HepG2 (cell line): Measurements from ENCODE around the gene ARID5B. TPM values are rescaled to one million over a fixed set of nuclear protein-coding genes. Genes with fewer than 3 reads are reported as not detected.

Experiments used
- ATAC-seq: fragments of 200-7000 bp; cut with Tn5 transposase; 3 replicates; pipeline ENCODE4 v1.9.1; 2020; ENCODE audit warnings: mild to moderate bottlenecking, moderate library complexity
- BruUV-seq: library from RNA; stranded (reverse); fragments of 400-500 nt; replicated peaks from 2 replicates; lab custom pipeline; 2021; lab: Mats Ljungman, UMichigan
- CTCF ChIA-PET: fragments of 300-600 bp; formaldehyde crosslinking; extraction: SDS; loops from one replicate; lab custom pipeline; 2021; ENCODE audit warnings: low total read pairs, inconsistent platforms, low intra/inter-chr PET ratio; lab: Yijun Ruan, JAX
- POLR2A ChIA-PET: fragments of 350-600 bp; sonication (Branson Sonifier 250); formaldehyde crosslinking; loops from one replicate; lab custom pipeline; 2020; ENCODE audit warnings: antibody characterized with exemption, inconsistent platforms; lab: Yijun Ruan, JAX
- DNase-seq: peaks from one replicate; pipeline ENCODE4 v3.0.0-alpha.2; 2015; ENCODE audit warnings: low spot score
- FAIRE-seq: peaks from 3 replicates; lab custom pipeline; 2011; peaks lifted over from hg19 to GRCh38; lab: Jason Lieb, UNC
- H2AFZ ChIP-seq: one replicate; pipeline ENCODE4 v1.6.1; 2011; ENCODE audit warnings: low read length, inconsistent platforms
- H3K27ac ChIP-seq: fragments of 300-600 bp; 3 replicates; pipeline ENCODE4 v1.8.0; 2011; ENCODE audit warnings: mixed run types, mild to moderate bottlenecking, mixed read lengths, low read length, inconsistent platforms; ENCODE audit not compliant: insufficient read depth; ENCODE audit errors: extremely low read length
- H3K27me3 ChIP-seq, 2 experiments: fragments of 200-600 bp in 1 of 2; 2 replicates in 1 of 2; 3 replicates in 1 of 2; pipeline versions ENCODE4 v1.6.0 to v1.8.0; 2011; ENCODE audit warnings: low read length in 2 of 2, mild to moderate bottlenecking in 2 of 2, moderate library complexity in 2 of 2, inconsistent platforms in 1 of 2; ENCODE audit not compliant: insufficient read depth in 2 of 2, control insufficient read depth in 1 of 2
- H3K36me3 ChIP-seq, 2 experiments: fragments of 200-600 bp in 1 of 2; replicated peaks in 1 of 2; 2 replicates in 1 of 2; 3 replicates in 1 of 2; pipeline versions ENCODE4 v1.5.1 to v1.8.0; 2011; ENCODE audit warnings: low read length in 2 of 2, inconsistent platforms in 1 of 2; ENCODE audit not compliant: insufficient read depth in 2 of 2, control insufficient read depth in 1 of 2
- H3K4me1 ChIP-seq: 2 replicates; pipeline ENCODE4 v1.5.1; 2012; ENCODE audit warnings: low read length, inconsistent platforms; ENCODE audit not compliant: insufficient read depth
- H3K4me2 ChIP-seq: 2 replicates; pipeline ENCODE4 v1.6.0; 2011; ENCODE audit warnings: low read depth, low read length, inconsistent platforms
- H3K4me3 ChIP-seq, 3 experiments: fragments of 200-600 bp in 1 of 3; sonication (generic), shearing (Covaris generic) in 1 of 3; replicated peaks in 1 of 3; 2 replicates each; pipeline ENCODE4 v1.5.1; 2011 to 2016; ENCODE audit warnings: low read length in 3 of 3, inconsistent platforms in 2 of 3, low read depth in 2 of 3, mild to moderate bottlenecking in 2 of 3, control low read depth in 1 of 3, mixed read lengths in 1 of 3; ENCODE audit not compliant: insufficient read depth in 1 of 3
- H3K79me2 ChIP-seq: one replicate; pipeline ENCODE4 v1.6.1; 2011; ENCODE audit warnings: low read length, inconsistent platforms; ENCODE audit not compliant: insufficient read depth
- H3K9ac ChIP-seq: 2 replicates; pipeline ENCODE4 v1.6.0; 2011; ENCODE audit warnings: mild to moderate bottlenecking, low read depth, low read length, inconsistent platforms; ENCODE audit not compliant: insufficient read depth
- H3K9me3 ChIP-seq: 2 replicates; pipeline ENCODE4 v1.5.1; 2012; ENCODE audit warnings: mild to moderate bottlenecking, low read length
- H4K20me1 ChIP-seq: 2 replicates; pipeline ENCODE4 v1.6.0; 2011; ENCODE audit warnings: inconsistent platforms, mild to moderate bottlenecking, low read length, moderate library complexity; ENCODE audit not compliant: insufficient read depth
- E2F1 ChIP-seq: sonication (generic); formaldehyde crosslinking; IDR thresholded peaks from 2 replicates; pipeline ENCODE4 v1.5.0; 2020; ENCODE audit warnings: missing genetic modification reagents
- EHMT2 ChIP-seq: fragments of 200-600 bp; sonication (generic); IDR thresholded peaks from 2 replicates; pipeline ENCODE4 v1.7.0; 2017; ENCODE audit warnings: antibody characterized with exemption, low read depth, low read length, borderline replicate concordance
- FOXK1 ChIP-seq: sonication (generic); formaldehyde crosslinking; IDR thresholded peaks from 2 replicates; pipeline ENCODE4 v1.4.0; 2020; ENCODE audit warnings: low read depth, missing genetic modification reagents, borderline replicate concordance
- IRF2 ChIP-seq: IDR thresholded peaks from 2 replicates; pipeline ENCODE4 v1.6.1; 2018; ENCODE audit warnings: missing genetic modification reagents, missing compliant biosample characterization
- KDM5A ChIP-seq: fragments of 200-600 bp; sonication (generic); IDR thresholded peaks from 2 replicates; pipeline ENCODE4 v1.7.0; 2018; ENCODE audit warnings: antibody characterized with exemption, mild to moderate bottlenecking, low read length, borderline replicate concordance
- KLF9 ChIP-seq: IDR thresholded peaks from 2 replicates; pipeline ENCODE4 v1.6.1; 2016; ENCODE audit warnings: low read depth
- MAF1 ChIP-seq: sonication (generic); formaldehyde crosslinking; IDR thresholded peaks from 2 replicates; pipeline ENCODE4 v1.5.0; 2020; ENCODE audit warnings: missing genetic modification reagents, borderline replicate concordance
- NCOR1 ChIP-seq: fragments of 200-600 bp; sonication (generic); IDR thresholded peaks from 2 replicates; pipeline ENCODE4 v1.7.0; 2017; ENCODE audit warnings: antibody characterized with exemption, low read length, borderline replicate concordance
- ONECUT2 ChIP-seq: sonication (generic); formaldehyde crosslinking; IDR thresholded peaks from 2 replicates; pipeline ENCODE4 v1.4.0; 2020; ENCODE audit warnings: missing genetic modification reagents
- PHF5A ChIP-seq: IDR thresholded peaks from one replicate; pipeline ENCODE4 v1.6.1; 2018; ENCODE audit warnings: low read depth, missing genetic modification reagents; ENCODE audit not compliant: unreplicated experiment
- PTBP1 ChIP-seq: fragments of 200-400 bp; formaldehyde crosslinking; IDR thresholded peaks from 2 replicates; pipeline ENCODE4 v1.6.1; 2018; ENCODE audit warnings: low read length, low read depth; ENCODE audit not compliant: poor library complexity, severe bottlenecking
- REL ChIP-seq: sonication (generic); formaldehyde crosslinking; conservative IDR thresholded peaks from 2 replicates; pipeline ENCODE4 v1.8.0; 2022; ENCODE audit warnings: mild to moderate bottlenecking, missing genetic modification reagents, moderate library complexity
- TRIM22 ChIP-seq: fragments of 450-650 bp; IDR thresholded peaks from 2 replicates; pipeline ENCODE4 v1.6.1; 2017
- ZNF550 ChIP-seq: sonication (generic); formaldehyde crosslinking; IDR thresholded peaks from 2 replicates; pipeline ENCODE4 v1.4.0; 2020; ENCODE audit warnings: mild to moderate bottlenecking, missing genetic modification reagents, borderline replicate concordance
- ZNF605 ChIP-seq: sonication (generic); formaldehyde crosslinking; IDR thresholded peaks from 2 replicates; pipeline ENCODE4 v1.8.0; 2022; ENCODE audit warnings: mild to moderate bottlenecking, missing genetic modification reagents
- WGBS: methylation state at CpG from one replicate; pipeline ENCODE4 v1.1.6; 2017; ENCODE audit warnings: low lambda C conversion rate; 5-methylcytosine and 5-hydroxymethylcytosine counted together
- in situ Hi-C: cut with HindIII; loops from 2 replicates; pipeline ENCODE4 v1.10.0; 2017; ENCODE audit warnings: low pct_unique_long_range_greater_than_20kb; ENCODE audit not compliant: extremely low pct_ligation_motif_present
- intact Hi-C: fragments of 100-400 bp; cut with micrococcal nuclease; formaldehyde crosslinking; loops from one replicate; pipeline ENCODE4 v1.10.0; 2022; ENCODE audit not compliant: unreplicated experiment
- polyA plus RNA-seq, 8 experiments: library from polyadenylated mRNA; depleted of rRNA in 3 of 8; stranded (reverse) in 7 of 8; unstranded in 1 of 8; fragments of >200 nt; fragmentation: Illumina TruSeq in 4 of 8; extraction: Trizol in 4 of 8; gene quantifications; 2 replicates each; pipeline versions ENCODE4 v1.2.1 to v1.2.3, GENCODE V29; 2011 to 2016; ENCODE audit warnings: low read depth in 4 of 8, missing spikeins in 1 of 8, mixed read lengths in 1 of 8; ENCODE audit not compliant: insufficient read depth in 1 of 8
- total RNA-seq, 5 experiments: library from RNA; depleted of rRNA; stranded (reverse); fragments of >200 nt; fragmentation: Illumina TruSeq; extraction: Trizol; gene quantifications; 2 replicates each; pipeline ENCODE4 v1.2.3, GENCODE V29; 2016; ENCODE audit warnings: low read depth in 1 of 5
- TF ChIP-seq, protein P1 (sequence below): sonication (generic); formaldehyde crosslinking; IDR thresholded peaks from 2 replicates; pipeline ENCODE4 v1.9.0; 2021; ENCODE audit warnings: missing genetic modification reagents, borderline replicate concordance

The ARID5B gene
- total and polyA plus RNA-seq, 2 of the 13 experiments (the other 11 are each of a cell fraction or from before 2014, with no cell fraction given): 6.2 to 21.1 TPM

DNA sequence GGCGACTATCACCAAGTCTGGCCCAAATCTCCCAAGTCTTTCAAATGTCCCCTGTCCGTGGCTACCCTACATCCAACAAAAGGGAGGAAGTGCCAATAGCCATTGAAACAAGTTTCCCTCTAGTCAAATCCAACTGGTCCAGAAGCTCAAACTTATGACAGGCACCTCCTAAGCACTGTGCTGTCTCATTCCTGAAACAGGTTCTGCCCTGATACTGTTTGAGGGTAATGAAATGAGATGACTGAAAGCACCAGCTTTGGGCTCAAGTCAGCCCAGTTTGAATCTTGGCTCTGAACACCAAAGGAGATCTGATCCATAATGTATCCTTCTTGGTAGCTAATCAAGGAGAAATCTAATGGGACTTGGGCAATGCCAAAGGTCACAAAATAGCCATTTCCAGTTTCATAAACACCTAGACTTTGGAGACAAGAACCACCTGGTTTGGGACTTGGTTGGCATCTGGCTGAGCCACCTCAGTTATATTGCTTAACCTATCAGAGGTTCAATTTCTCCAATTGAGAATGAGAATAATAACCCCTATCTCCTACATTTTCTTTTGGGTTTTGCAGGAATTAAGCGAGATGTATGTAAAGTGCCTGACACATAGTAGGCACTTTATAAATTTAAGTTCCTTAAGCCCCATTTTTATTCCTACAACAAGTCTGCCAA lies 34.7 kb upstream of the ARID5B start:
- no peaks in the 10 kb centered on the region for H3K9me3 ChIP-seq
- H3K79me2 ChIP-seq: no peaks in the 10 kb centered on the region
- no peak for DNase-seq
- ChIA-PET POLR2A (no interaction called here), CTCF (no interaction called here)
- no peak for TF ChIP-seq TRIM22
- TF ChIP-seq IRF2: no peak
- TF ChIP-seq KLF9 (CRISPR knock-in tag): no peak
- TF ChIP-seq PHF5A (CRISPR knock-in tag): no peak
- TF ChIP-seq ZNF550 (CRISPR knock-in tag): no peak
- TF ChIP-seq, protein P1, sequence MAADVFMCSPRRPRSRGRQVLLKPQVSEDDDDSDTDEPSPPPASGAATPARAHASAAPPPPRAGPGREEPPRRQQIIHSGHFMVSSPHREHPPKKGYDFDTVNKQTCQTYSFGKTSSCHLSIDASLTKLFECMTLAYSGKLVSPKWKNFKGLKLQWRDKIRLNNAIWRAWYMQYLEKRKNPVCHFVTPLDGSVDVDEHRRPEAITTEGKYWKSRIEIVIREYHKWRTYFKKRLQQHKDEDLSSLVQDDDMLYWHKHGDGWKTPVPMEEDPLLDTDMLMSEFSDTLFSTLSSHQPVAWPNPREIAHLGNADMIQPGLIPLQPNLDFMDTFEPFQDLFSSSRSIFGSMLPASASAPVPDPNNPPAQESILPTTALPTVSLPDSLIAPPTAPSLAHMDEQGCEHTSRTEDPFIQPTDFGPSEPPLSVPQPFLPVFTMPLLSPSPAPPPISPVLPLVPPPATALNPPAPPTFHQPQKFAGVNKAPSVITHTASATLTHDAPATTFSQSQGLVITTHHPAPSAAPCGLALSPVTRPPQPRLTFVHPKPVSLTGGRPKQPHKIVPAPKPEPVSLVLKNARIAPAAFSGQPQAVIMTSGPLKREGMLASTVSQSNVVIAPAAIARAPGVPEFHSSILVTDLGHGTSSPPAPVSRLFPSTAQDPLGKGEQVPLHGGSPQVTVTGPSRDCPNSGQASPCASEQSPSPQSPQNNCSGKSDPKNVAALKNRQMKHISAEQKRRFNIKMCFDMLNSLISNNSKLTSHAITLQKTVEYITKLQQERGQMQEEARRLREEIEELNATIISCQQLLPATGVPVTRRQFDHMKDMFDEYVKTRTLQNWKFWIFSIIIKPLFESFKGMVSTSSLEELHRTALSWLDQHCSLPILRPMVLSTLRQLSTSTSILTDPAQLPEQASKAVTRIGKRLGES: no peak
- TF ChIP-seq KDM5A: no peak
- no peak for TF ChIP-seq ZNF605 (CRISPR knock-in tag)
- no peak for TF ChIP-seq PTBP1
- TF ChIP-seq REL (CRISPR knock-in tag): no peak
- no peak for TF ChIP-seq EHMT2
- no peak for TF ChIP-seq ONECUT2 (CRISPR knock-in tag)
- no peak for TF ChIP-seq FOXK1 (CRISPR knock-in tag)
- no peak for TF ChIP-seq E2F1 (CRISPR knock-in tag)
- no peak for TF ChIP-seq MAF1
- no peak for TF ChIP-seq NCOR1
- no peaks in the 10 kb centered on the region; a peak in 1 of 5 replicates for H3K27me3 ChIP-seq
- in situ Hi-C loops: no loop called here
- peaks cover 14% of the 10 kb centered on the region for H3K4me1 ChIP-seq
- H2AFZ ChIP-seq: no peak overlapping the region
- H3K4me2 ChIP-seq: no peak overlapping the region
- intact Hi-C loops: no loop called here
- WGBS: 85% methylated on average over 3 of the region's 3 CpGs
- H3K9ac ChIP-seq: no peak overlapping the region
- ATAC-seq: no peak
- BruUV-seq: no TSS peak
- no peak overlapping the region for H3K4me3 ChIP-seq
- no peaks in the 10 kb centered on the region for H4K20me1 ChIP-seq
- no peaks in the 10 kb centered on the region for H3K36me3 ChIP-seq
- FAIRE-seq: no peak
- no peak overlapping the region for H3K27ac ChIP-seq
